Fibroblast of the aortic adventitia (primary cell): ENCODE data around the gene DIDO1. TPM values are rescaled to one million over a fixed set of nuclear protein-coding genes. Genes with fewer than 3 reads are reported as not detected.
A peak's percentile ranks its signal among the peaks of the same experiment; 100 is the strongest.

Source experiments
- DNase-seq: peaks from one replicate; pipeline ENCODE4 v3.0.0-alpha.2; 2010; ENCODE audit warnings: low read depth
- H3K4me3 ChIP-seq: 2 replicates; pipeline ENCODE4 v1.5.1; 2011; ENCODE audit warnings: low read depth, mild to moderate bottlenecking, control low read depth, low read length, moderate library complexity
- total RNA-seq: library from RNA; depleted of rRNA; stranded (reverse); fragments of >200 nt; gene quantifications from 2 replicates; pipeline ENCODE4 v1.2.3, GENCODE V29; 2012; ENCODE audit warnings: low replicate concordance
- TF ChIP-seq, protein P1 (sequence below): IDR thresholded peaks from 2 replicates; pipeline ENCODE4 v1.5.1; 2011; ENCODE audit warnings: mild to moderate bottlenecking, low read length, control low read depth, inconsistent platforms; ENCODE audit not compliant: insufficient read depth

DIDO1 gene
- total RNA-seq, 1 donor, result 48.4 TPM

DNA sequence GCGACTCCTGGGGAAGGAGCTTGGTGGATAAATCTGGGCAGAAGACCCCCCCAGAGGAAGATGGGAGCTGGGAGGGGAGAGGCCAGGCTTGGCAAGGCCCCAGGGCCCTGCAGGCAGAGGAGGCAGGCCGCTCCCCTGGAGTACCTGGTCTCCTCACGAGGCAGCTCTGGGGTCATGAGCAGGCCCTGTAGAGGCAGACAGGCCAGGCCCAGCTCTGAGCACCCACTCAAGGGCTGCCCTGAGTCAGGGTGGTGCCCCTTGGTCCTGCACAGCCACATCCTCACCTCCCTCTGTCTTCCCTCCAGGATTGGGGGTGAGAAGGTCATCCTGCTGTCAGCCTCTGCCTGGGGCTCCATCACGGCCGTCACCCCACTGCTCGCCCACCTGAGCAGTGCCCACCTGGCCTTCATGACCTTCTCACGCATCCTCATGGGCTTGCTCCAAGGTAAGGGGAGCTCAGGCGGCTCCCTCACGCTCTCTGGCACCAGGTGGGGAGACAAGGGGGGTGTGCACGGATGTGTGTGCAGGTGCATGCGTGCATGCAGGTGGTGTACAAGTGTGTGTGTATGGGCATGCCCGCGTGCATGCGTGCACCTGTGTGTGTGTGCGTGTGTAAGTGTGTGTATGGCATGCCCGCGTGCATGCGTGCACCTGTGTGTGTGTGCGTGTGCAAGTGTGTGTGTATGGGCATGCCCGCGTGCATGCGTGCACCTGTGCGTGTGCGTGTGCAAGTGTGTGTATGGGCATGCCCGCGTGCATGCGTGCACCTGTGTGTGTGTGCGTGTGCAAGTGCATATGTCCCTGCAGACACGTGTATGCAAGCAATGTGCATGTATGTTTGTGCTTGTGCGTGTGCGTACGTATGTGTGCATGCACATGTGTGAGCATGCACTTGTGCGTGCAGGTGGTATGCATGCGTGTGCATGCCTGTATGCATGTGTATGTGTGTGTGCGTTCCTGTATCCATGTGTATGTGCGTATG lies 31.1 kb upstream of the DIDO1 start:
- TF ChIP-seq, protein P1, sequence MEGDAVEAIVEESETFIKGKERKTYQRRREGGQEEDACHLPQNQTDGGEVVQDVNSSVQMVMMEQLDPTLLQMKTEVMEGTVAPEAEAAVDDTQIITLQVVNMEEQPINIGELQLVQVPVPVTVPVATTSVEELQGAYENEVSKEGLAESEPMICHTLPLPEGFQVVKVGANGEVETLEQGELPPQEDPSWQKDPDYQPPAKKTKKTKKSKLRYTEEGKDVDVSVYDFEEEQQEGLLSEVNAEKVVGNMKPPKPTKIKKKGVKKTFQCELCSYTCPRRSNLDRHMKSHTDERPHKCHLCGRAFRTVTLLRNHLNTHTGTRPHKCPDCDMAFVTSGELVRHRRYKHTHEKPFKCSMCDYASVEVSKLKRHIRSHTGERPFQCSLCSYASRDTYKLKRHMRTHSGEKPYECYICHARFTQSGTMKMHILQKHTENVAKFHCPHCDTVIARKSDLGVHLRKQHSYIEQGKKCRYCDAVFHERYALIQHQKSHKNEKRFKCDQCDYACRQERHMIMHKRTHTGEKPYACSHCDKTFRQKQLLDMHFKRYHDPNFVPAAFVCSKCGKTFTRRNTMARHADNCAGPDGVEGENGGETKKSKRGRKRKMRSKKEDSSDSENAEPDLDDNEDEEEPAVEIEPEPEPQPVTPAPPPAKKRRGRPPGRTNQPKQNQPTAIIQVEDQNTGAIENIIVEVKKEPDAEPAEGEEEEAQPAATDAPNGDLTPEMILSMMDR, result no peak
- DNase-seq, result no peak
- no peak overlapping the region for H3K4me3 ChIP-seq

DNA sequence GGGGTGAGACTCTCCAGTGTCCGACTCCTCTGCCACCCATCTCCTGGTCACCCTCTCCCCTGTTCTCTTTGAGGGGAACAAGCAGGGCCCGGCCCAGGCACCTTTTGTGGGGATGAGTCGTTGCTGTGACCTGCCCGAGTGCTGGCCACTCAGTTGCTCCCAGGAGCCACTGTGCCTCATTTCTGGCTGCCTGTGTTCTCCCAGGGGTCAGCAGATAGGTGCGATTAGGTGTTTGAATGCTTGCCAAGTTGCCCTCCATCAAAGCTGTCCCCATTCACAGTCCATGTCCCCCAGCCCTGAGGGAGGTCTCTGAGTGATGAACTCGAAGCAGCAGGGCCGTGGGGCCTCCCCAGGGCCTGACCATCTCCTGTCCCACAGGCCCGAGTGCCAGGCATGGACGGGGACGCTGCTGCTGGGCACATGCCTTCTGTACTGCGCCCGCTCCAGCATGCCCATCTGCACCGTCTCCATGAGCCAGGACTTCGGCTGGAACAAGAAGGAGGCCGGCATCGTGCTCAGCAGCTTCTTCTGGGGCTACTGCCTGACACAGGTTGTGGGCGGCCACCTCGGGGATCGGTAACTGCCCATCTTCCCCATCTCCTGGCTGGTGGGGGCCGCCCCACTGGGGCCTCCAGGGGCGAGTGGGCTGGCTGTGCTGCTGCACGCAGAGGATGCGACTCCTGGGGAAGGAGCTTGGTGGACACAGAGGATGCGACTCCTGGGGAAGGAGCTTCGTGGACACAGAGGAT lies 30.3 kb upstream of the DIDO1 start:
- no peak for DNase-seq
- no peak overlapping the region for H3K4me3 ChIP-seq
- TF ChIP-seq, protein P1, result no peak

DNA sequence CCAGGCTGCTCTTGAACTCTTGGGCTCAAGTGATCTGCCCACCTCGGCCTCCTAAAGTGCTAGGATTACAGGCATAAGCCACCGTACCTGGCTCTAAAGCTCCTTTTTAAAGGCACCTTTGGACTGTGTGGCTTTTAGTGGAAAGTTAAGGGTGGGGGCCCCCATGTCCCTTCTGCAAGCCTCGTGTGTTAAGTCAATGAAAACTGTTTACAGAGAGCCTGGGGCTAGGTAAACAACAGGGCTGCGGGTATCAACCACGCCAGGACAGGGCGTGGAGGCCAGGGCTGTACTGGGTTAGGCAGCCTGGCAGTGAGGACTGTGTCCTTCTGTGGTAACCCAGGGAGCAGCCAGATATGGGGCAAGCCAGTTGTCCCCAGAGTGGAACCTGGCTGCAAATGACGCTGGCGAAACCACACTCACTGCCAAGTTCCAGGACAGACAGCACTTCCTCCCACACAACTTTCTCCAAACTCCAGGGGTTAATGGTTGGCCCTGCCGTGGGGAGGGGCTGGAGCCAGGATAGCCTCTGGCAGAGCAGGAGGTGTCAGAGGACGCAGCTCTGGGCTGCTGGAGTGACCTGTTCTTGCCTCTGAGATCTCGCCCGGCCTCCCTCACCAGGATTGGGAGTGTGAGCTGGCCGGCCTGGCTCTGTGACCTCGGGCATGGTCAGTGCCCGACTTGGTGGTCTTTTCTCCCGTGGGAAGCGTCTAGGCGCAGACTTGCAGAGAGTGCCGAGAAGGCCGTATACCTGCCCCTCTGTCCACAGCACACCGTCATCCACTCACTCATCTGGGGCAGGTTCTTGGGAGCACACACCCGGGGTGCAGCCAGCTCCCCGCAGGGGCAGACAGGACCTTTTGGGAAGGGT lies 29.4 kb upstream of the DIDO1 start:
- TF ChIP-seq, protein P1, result no peak
- DNase-seq, result no peak
- no peak overlapping the region for H3K4me3 ChIP-seq

DNA sequence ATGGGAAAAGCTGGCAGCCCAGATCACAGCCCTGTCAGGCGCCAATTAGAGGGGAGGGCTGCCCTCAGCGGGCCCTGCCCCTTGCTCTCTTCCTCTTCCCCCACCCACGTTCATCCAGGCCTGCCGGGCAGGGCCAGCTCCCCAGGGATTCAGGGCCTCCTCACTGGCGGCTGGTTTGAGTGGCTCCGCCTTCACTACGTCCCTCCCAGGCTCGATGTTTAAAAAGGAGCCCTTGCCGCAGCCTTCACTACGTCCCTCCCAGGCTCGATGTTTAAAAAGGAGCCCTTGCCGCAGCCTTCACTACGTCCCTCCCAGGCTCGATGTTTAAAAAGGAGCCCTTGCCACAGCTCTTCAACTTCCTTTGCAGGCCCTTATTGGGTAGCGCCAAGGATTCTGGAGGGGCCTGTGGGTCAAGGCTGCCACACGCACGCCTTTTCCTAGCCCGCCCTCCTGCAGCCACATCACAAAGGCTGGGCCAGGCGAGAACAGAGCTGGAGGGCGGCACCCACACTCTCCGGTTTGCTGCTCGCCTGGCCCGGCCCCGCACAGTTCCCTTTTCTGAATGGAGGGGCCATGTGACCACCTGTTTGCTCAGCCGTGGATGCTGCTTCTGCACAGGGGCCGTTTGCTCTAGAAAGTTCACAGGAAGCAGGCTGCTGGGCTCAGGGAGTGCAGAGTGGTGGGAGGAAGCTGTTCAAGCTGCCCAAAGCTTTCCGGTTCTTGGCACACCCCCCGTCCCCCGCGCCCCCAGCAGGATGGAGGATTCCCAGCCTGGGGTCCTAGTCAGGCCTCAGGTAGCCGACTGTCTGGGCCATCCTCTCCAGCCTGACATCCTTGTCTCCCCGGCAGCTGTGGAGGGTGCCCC lies 27.8 kb upstream of the DIDO1 start:
- TF ChIP-seq, protein P1, result no peak
- peak overlapping the region; percentile 42 for H3K4me3 ChIP-seq
- DNase-seq, result peak; percentile 77

DNA sequence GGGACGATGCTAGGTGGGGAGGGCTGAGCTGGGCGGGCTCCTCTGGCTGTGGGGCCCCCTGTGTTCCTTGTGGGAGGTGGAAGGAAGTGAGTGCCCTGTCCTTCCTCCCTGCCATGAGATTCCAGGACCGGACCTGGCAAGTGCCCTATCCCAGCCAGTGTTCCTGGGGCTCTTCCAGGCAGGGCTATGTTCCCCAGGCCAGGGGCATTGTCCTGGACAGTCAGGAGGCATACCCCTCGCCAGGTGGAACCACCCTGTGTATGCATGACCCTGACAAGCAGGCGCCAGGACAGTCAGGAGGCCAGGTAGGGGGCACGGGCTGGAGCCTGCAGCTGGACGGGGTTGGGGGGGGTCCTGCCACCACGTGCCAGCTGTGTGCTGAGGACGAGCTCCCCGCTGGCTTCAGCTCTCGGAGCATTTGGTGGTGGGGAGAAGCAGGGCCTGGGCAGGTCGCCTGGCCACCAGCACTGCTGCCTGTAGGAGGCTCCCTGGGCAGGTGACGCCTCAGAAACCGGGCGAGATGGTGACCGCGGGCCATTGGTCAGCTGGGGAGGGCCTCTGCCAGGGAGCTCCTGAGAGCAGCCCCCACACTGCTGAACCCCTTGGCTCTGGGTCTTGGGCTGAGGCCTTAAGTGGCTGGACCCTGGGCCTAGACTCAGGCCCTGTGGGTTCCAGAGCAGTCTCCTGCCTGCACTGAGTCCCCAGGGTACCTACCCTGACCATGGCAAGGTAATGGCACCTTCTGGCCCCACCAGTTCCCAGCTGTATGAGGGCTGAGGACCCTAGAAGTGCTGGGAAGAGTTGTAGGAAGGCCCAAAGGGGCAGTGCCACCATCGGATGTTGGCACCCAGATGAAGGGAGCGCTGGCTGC lies 26.9 kb upstream of the DIDO1 start:
- no peak for DNase-seq
- TF ChIP-seq, protein P1, result no peak
- peak overlapping the region; percentile 40 for H3K4me3 ChIP-seq
